Hypothalamus (tissue), 51 donors: ENCODE measurements around the gene PCED1B.
A peak's percentile ranks its signal among the peaks of the same experiment; 100 is the strongest.

Source experiments
- DNase-seq, 51 donors: peaks; one replicate each; lab custom pipeline; 2025; lab: John Stamatoyannopoulos, UW

PCED1B gene

DNA sequence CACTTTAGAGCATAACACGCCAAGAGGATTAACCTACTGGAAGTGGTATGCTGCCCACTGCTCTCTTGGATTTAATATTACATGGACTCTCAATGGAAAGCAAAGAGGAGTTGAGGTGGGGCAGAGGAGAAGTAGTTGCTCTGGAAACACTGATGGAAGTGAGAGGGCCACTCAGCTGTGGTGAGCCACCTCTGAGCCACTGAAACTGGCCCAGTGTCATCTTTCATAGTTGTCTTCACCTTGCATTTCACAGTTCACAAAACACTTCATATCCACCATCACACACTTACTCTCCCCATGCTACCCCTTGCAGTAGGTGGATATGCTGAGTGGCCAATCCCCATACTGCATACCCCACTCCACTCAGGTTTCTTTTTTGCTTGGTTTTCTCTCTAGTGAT, 12.2 kb upstream of the PCED1B start:
- DNase-seq = no peak

DNA sequence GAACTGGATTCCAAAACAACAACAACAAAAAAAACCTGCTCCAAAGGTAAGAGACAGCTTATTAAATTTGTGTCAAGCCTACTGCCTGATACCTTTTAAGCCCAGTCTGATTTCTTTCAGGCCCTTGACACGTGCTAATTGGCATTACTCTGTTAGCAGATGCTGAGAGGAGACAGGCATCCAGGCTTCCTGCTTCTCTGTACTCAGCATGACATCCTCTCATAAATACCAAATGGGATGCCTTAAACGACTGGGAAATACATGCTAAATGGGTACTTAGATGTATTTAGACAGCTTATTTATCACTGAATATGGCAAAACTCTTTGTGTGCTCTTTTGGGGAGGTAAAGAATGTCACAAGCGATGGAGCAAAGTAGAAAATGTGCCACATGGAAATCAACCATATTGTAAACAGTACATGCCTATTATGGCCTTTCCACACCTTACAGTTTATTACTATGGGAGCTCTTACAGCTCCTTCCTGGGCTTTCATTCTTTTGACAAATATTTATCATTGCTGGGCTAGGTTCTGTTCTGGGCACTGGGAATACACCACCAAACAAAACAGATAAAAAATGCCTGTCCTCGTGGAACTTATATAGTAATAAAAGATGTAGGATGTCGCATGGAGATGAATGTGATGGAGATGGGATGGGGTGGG, 11.5 kb upstream of the PCED1B start:
- no peak for DNase-seq

DNA sequence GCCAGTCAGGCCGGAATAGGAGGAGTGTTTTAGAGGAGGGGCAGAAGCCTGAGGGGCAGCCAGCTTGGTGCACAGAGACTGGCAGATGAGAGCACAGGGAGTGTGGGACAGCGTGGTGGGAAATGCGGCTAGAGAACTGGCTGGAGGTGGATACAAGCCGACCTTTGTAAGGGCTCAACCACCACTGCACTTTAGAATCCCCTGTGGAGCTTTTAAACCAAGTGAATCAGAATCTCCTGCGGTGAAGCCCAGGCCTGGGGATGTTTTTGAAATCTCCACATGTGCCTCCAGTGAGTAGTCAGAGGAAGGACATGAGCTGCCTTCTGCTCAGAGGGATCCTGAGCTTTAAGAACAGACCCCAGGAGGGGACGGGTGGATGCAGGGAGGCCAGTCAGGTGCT, 10.9 kb upstream of the PCED1B start:
- no peak for DNase-seq

DNA sequence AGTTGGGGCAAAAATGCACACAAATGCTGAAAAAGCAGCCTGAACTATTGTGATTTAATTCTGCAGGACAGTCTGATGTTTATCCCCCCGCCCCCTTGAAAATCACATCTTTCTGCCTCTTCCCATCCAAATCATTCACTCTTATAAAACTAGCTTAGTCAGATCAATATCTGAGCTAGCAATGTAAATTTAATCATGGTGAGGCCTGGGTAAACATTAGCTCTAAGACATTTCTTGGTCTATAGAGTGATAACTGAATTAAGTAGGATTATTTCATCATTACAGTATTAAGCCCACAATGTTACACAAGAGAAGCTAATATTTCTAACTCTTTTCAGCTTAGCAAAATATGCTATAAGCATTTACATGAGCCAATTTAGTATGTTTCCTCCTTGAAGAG, 9.1 kb upstream of the PCED1B start:
- DNase-seq = no peak

DNA sequence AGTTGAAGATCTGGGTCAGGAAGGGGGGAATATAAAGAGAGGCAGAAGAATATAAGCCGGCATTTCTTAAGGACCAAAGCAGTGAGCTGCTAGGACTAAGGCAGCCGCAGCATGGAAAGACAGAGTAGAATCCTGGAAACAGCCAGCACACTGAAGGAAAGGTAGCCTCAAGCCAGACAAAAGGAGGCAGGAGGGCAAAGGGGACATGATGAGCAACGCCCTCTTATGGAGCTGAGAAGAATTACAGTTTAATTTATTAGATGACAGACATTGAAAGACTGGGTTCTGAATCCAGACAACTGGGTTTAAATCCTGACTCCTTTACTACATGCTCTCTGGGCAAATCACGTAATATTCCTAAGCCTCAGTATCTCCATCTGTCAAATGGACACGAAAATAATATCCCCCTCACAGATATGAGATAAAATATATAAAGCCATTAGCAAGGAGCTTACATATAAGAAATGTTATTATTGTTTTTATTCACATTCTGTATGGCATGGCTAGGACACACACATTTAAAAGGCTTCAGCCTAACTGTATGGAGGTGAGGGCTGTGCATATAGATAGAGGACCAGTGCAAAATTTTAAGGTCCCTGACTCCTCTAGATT, 8.1 kb upstream of the PCED1B start:
- no peak for DNase-seq

DNA sequence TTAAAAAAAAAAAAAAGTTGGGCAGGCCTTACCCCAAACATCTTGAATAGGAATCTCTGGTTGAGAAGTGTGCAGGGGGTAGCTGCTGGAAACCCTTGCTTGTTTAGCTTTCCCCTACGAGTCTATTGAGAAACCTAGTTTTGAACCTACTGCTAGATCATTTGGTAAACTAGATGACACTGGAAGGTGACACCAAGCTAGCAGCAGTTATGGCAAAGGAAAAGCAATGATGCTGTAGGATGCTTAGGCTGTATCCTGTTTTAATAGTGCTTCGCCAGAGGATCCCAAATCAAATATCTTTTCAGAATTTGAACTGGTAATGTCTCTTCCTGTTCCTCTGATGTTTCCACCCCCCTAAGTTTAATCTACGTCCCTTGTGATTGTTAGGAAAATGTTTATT, 5.5 kb upstream of the PCED1B start:
- no peak for DNase-seq

DNA sequence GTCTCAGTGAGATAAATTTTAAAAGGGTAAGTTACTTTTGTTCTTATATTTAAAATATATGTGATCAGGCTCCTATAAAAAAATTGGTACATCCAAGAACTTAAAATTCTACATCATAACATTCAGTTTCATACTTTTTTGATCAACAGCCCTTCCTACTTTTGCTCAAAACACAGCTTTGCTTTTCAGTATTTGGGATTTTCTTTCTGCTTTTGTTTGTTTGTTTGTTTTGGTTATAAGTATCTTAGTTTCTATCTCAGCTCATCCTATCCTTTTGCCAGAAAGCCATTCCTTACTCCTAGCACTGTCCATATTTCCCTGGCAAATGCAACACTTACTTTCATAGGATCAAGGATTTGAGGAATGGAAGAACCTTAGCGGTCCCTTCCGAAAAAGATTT, 4.7 kb upstream of the PCED1B start:
- no peak for DNase-seq

DNA sequence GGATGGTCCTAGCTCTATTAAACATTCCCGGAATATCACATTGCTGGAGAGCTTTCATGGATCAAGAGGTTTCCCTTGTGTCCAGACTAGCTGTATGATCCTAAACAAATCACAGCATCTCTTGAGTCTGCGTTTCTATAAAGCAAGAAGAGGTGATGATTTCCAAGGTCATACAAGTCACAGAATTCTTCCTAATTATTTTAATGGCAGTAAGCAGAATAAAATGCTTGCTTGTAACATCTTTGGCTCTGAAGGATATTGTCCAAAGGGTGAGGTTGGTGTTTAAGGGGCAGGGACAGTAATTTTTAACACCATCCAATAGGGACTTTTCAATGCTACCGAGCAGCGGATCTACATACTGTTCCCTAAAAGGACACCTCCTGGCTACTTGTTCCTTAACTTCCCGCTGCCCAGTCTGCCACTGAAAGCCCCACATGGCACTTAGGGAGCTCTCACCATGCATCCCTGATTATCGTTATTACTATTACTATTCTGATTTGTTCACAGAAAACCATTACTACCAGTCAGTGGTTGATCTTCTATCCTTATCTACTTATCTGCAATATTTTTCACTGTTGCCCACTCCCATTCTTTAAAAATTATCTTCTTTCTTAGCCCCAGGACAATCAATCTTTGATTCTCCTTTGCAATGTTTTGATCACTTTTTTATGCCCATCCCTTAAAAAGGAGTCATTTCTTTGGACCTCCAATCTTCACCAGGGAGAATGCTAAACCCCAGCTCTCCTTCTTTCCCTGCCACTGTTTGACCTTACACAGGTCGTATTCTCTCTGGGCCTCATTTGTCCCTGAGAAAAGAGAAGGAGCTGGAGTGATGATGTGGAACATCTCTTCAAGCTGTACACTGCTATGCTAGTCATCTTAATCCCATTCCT, 4.0 kb upstream of the PCED1B start:
- DNase-seq = no peak

DNA sequence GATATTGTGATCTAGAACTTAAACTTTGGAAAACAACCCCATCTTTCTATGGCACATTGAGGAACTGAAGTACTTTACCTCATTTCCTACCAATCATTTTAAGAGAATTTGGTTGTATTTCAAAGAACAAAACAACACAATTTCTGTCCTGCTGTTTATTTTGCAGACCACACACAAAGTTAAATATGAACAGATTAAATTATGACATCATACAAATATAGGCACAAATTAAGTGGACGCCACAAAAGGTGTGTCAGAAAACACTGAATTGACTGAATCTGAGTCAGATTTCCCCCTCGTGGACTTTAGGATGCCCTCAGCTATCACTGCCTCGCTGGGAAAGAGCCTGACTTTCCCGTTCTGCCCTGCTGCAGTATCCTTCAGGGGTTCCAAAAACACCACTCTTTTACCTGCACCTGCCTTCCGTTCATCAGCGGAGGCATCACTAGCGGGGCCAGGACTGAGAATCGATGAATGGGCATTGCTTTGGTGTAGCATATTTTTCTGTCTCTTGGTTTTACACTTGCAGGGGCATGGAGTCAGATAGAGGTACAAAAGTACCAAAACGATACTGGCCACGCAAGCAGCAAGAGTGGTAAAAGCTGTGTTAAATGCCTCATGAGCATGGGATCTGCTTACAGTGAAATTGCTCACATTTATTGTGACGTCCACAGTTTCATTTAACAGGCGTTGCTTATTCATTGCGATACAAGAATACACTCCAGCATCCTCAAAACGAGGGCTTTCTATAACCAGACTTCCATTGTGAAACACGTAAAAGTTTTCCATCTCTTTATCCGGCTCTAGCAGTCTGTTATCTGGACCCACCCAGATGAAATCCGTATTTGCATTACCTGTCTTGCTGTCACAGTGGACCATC, 2.0 kb upstream of the PCED1B start:
- DNase-seq = no peak

DNA sequence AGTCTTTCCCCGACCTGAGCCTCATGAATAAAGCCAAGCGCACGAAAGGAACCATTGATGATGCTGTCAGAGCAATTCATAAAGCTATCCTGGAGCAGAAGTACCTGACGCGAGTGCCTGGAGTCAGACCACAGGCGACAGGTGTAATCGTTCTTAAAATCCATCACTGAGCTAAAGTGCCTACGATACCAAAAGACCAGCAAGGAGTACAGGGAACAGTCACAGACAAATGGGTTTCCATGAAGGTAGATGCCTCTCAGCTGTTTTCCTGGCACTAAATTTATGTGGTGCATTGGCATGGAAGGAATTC, 1.4 kb upstream of the PCED1B start:
- no peak for DNase-seq

DNA sequence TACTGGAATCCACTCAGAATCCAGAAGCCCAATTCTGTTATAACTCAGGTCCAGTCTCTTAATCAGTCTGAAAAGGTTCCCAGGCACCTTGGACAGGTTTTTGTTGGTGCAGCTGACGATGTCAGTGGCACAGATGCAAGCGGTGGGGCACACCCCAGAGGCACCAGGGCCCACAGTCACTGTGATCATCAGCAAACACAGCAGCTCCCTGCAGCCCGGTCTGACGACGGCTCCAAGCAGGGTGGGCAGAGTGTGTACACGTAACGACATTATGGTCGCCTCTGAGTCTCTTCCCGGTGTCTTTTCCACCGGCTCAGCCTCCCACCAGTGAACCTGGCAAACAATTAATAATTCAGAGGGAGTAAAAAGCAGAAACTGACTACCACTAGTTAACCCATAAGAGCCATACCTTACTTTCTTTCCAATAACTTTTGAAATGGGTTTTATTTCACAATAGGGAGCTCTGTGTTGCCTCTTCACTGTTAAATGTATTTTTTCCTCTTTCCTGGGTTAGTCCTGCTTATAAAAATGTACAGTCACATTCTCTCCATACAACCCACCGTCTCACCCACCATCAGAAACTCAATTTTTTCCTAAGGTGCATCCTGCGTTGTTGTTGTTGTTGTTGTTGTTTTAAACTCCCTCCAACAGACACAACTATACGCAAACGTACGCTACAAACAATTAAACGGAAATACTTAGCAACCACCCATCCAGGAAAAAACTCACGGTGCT, 521 bp upstream of the PCED1B start:
- DNase-seq = peak in 9 of 51 donors; percentile 1 to 23 (median 5)

DNA sequence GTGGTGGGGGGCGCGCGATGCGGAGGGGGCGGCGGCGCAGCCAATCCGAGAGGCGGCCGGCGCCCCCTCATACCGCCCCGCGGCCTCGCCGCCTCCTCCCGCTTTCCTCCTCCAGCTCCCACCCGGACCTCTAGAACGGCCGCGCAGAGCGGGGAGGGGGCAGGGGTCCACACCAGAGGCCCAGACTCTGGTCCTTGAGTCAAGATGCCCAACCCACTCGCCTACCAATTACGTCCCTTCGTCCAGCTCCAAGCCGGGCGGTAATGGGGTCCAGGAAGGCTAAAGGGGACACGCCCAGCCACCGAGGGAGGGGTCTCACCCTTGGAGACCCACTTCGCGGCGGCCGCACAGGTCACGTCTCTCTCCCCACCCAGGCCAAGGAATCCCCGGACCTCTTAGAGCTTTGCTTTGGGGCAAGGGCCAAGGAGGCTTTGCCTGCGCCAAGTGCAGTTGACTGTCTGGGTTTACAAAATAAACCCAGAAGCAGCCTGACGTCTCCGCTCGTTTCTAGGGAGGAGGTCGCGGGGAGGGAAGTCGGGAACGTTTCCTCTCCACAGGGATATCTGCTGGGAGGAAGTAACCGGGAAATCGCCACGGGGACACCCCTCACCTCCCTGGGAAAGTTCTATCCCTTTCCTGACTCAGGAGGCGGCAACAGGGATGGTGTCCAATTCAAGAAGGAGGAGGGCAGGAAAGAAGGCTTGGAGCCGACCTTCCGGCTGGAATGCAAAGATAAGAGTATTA, 732 bp downstream of the PCED1B start:
- DNase-seq = peak in 31 of 51 donors; percentile 10 to 65 (median 37)

DNA sequence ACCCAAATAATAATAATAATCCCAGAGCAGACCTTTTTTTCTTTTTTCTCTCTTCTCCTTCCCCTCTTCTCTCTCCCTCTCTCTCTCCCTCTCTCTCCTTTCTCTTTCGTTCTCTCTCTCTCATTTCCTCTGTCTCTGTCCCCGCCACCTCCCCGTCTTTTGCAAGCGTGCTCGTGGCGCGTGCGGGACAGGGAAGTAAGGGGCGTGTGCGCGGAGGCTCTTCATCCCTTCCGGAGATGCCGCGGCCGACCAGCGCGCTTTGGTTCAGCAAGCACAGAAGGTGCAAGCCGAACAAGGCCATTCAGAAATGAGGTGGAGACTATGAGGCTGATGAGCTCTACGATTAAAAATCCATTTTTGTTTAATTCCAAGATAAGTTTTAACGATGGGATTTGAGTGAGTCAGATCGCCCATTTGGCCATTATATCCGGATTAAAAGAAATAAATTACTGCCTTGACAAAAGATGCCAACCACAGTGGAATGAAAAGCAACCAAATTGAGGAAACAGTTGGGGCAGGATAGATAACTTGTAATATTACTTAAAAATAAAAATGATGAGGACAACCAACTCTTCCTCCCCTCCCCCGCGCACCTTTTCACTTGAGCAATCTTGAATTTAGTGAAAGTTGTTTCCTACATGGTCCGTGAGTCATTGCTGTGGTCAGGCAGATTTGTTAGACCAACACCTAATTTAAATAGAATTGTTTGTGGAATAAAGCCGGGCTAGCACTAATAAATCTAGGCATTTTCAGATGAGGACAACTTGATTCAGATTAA, 1.5 kb downstream of the PCED1B start:
- peak in 13 of 51 donors; percentile 2 to 54 (median 19) for DNase-seq

DNA sequence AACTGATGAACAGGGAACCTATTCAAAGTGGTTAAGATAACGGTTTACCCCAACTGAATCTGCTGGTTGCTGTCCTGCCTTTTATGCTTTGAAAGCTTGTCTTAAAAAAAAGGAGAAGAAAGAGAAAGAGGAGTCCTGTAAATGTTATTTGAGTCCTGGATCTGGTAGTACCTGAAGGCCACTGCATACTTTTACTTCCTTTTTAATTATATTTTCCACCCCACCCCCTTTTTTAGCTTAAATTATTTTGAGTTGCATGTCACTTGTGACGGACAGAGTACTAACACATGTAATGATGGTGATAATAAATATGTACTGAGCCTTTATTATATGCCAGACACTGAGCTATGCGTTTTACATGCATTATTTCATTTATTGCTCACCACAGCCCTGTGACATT, 2.9 kb downstream of the PCED1B start:
- no peak for DNase-seq

DNA sequence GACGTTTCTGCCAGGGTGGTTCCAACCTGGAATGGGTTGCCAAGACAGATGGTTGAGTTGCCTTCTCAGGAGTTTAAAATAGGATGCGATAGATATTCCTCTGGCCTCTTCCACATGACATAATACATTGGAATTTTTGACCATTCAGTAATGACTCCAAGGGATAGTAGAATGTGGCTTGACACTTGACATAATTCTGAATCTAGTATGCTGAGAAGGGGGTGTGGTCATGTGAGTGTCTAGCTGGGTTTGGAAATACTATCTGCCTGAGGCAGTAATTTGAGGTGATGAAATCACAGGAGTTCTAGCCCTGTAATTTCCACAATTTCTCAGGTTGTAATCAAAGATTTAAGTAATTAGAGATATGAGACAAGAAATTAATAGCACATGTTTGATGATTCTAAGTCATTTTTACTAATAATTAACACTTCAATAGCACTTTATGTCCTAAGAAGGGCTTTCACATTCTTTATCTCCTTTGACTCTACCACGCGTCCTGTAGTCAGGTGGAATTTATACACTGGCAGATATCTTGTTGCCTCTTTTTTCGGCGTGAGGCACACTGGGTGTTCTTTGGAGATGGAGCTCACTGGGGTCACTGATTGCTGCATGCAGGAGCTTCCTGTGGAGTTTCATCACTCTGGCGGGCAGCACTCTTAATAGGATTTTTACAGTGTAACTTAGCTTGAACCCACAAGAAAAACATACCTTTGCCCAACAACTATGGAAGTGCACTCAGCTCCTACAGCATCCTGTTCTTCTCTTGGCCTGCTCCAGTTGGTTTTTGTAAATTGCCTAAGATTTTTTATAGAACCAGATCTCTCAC, 3.6 kb downstream of the PCED1B start:
- DNase-seq = no peak

DNA sequence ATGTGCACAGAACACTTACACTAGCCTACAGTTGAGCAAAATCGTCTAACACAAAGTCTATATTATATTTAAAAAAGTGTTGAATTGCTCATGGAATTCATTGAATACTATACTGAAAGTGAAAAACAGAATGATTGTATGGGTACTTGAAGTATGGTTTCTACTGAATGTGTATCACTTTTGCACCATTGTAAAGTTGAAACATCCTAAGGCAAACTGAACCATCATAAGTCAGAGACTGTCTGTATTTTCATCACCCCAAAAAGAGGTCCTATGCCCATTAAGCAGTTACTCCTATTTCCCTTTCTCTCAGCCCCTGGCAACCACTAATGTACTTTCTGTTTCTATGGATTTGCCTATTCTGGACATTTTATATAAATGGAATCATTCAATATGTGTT, 4.8 kb downstream of the PCED1B start:
- DNase-seq = no peak

DNA sequence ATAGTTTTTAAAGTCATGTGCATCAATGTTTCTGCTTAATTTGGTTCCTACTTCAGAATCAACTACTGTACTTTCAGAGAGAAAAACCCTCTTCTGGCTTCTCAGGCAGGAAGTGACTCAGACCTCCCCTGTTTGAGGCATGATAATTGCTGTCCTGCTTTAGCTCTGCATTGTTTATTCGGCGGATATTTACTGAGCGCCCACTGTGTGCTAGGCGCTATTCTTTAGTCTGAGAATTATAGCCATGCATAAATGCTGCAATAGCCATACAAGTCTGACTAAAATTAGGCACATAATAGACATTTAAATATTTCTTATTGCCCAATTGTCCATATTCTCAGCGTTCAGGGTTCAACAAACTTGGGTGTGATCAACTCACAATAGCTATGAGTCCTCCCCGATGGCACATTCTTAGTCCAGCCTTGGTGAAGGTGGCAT, 6.4 kb downstream of the PCED1B start:
- no peak for DNase-seq
